HG03575 (cell line): ENCODE measurements around the gene CA7.

ENCODE experiments used
- ATAC-seq: cut with Tn5 transposase; IDR thresholded peaks from one replicate; pipeline ENCODE4 v1.9.1; 2021; ENCODE audit not compliant: unreplicated experiment, insufficient number of reproducible peaks, low FRiP score; ENCODE audit errors: extremely low read depth

The CA7 gene

DNA sequence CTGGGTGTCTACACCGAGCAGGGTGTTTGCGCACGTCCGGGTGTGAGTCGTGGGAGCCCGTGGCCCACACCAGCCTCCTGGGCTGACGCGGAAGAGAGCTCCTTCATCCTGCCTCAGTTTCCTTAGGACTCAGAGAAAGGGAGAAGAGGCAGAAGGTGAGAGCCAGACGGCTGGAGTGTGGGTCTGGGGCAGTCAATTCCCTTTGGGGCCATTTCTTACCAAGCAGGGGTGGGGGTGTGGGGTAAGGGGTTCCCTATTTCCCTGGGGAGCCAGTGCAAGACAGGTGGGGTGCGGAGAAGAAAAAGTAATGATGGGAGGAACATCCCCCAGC is 831 bp downstream of the CA7 start:
- no peak for ATAC-seq

DNA sequence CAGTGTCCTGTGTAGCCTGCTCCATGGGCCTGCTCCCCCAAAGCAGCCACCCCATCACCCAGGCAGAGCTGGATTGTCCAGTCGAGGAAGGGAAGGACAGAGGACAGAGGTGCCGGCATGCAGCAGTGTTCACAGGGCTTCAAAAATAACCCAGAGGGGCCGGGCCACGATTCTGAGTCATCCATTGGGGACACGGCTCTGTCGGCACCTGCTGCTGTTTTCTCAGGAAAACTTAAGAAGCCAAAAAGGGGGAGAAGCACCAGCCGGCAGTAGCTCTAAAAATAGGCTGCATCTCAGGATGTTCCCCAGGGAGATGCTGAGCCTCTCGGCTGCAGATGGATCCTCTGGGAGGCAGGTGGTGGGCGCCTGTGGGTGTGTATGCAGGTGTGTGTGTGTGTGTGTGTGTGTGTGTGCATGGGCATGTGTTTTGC is 1.6 kb downstream of the CA7 start:
- no peak for ATAC-seq

DNA sequence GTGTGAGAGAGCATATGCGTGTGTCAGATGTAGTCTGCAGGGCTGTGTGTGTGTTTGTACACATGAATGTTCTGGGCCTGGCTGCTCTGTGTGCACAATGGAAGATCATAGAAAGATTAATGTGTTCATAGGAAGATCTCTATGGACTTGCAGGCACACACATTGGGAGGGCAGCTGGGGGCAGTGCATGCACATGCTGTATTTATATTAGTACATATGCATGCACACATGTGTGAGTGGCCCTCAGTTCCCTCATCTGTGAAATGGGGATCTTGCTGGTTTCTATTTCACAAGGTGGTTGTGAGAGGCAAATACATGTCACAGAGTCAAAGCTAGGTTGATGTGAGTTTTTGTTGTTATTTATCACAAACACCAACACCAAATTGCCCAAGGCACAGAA is 2.1 kb downstream of the CA7 start:
- no peak for ATAC-seq

DNA sequence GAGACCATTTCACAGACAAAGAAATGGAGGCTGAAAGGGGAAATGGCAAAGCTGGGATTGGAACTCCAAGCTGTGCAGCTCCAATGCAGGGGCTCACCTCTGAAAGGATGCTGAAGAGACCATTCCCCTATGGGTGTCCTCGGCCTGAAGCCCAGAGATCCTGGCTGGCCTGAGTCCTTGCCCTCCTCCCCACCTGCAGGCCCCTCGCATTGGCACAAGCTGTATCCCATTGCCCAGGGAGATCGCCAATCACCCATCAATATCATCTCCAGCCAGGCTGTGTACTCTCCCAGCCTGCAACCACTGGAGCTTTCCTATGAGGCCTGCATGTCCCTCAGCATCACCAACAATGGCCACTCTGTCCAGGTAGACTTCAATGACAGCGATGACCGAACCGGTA is 2.6 kb downstream of the CA7 start:
- no peak for ATAC-seq

DNA sequence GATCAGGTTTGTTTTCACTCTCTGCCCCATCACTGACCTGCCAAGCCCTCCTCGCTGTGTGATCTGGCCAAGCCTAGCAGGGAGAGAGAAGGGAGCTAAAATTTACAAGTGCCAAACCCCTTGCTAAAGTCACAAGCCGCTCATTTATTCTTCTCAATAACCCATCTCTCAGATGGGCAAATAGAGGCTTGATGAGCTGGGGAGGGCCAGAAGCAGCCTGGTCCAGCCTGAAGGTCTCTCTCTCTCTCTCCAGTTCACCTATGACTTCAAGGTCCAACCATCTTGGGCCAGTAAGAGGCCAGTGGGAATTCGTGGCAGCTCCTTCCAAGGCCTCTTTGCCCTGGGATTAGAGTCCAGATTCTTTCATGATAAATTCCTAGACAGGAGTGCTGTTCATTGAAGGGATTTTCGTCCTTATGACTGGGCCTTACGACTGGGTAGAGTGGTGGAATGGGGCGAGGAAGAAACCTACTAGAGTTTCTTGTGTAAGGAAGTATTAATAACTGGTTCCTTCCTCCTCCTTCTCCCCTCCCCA is 3.4 kb downstream of the CA7 start:
- ATAC-seq, result no peak

DNA sequence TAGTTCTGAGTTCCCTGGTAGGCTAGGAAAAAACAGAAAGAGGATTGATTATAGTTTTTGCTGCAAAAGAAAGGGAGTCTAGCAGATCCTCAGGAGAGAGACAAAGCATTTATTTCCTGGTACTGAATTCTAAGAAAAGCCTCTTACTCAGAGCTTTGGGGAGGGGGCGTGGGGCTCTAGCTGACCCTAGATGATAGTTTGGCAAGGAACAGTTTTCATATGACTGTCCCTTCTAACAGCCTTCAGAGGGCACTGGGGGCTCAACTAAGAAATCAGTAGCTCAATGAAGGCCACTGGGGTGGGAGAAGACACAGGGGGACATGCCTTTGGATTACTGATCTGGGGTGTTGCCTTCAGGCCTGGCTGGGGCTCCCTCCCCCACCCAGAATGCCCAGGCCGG is 4.0 kb downstream of the CA7 start:
- no peak for ATAC-seq

DNA sequence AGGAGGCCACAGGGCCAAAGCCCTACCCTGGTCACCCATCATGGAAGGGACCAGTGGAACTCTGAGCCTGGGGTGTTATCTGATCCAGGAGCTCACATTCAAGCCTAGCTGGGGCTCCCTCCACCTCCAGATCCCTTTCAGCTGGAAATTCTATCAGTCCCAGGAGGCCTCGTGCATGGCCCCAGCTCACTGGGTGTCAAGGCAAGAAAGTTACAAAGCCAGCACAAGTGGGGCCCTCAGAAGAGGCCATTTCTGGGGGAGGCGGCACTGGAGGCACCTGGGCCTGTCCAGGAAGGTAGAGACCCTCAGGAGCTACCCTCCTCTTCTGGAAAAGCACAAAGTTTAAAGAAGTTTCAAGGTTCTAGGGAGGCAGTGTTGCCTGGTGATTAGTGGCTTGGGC is 4.8 kb downstream of the CA7 start:
- no peak for ATAC-seq

DNA sequence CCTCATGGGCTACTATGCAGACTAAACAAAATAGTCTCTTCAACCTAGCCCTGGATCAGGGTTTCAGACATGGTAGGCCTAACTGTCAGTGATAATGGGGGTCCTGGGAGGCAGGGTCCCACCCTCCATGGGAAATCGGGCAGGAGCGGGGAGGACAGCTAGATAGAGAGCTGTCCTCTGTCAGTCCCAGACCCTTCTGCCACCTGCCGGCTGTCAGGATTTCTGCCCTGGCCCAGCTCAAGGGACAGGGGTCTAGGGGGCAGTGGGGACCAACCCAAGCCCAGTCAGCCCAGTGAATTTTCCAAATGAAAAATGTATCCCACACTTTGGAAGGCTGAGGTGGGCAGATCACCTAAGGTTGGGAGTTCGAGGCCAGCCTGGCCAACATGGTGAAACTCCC is 5.3 kb downstream of the CA7 start:
- no peak for ATAC-seq

DNA sequence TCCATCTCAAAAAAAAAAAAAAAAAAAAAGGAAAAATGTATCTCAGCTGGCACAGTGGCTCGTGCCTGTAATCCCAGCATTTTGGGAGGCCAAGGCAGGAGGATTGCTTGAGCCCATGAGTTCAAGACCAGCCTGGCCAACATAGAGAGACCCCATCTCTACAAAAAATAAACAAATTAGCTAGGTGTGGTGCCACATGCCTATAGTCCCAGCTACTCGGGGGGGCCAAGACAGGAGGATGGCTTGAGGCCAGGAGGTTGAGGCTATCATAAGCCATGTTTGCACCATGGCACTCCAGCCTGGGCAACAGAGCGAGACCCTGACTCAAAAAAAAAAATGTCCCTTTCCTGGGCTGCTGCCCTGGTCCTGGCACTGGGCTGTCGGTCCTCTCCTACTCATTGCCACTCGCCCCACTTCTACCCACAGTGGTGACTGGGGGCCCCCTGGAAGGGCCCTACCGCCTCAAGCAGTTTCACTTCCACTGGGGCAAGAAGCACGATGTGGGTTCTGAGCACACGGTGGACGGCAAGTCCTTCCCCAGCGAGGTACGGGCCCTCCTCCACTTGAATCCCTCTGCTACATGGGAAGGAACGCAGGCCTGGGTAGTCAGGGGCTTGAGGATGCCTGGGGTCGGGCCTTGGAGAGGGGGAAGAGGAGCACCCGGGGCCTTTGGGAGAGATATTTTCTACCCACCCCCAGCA is 6.1 kb downstream of the CA7 start:
- ATAC-seq, result no peak

DNA sequence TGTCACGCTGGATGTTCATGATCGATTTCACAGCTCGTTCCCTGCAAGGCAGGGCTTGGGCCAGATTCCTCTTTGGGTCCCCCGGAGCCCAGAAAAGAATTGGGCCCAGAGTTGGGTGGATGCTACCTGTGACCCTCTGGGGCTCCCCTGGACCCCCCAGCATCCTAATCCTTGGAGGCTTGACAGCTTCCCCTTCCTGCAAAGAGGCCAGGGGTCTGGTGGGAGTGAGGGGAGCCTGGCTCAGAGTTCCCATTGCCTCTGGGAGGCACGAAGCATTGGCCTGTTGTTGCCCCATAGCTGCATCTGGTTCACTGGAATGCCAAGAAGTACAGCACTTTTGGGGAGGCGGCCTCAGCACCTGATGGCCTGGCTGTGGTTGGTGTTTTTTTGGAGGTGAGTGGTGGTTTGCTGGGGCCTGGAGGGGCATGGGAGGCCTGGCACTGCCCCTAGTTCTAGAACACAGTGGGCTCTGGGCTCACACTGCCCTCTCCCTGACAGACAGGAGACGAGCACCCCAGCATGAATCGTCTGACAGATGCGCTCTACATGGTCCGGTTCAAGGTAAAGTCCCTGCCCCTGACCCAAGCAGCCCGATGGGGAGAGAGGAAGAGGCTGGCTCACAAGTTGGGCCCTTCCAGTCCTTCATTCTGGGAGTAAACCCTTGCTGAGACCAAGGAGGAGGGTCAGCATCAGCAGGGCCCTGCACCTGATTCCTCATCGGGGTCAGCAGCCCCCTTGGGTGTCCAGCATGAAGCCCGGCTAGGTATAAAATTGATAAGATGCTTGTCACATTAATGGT is 7.2 kb downstream of the CA7 start:
- ATAC-seq, result no peak

DNA sequence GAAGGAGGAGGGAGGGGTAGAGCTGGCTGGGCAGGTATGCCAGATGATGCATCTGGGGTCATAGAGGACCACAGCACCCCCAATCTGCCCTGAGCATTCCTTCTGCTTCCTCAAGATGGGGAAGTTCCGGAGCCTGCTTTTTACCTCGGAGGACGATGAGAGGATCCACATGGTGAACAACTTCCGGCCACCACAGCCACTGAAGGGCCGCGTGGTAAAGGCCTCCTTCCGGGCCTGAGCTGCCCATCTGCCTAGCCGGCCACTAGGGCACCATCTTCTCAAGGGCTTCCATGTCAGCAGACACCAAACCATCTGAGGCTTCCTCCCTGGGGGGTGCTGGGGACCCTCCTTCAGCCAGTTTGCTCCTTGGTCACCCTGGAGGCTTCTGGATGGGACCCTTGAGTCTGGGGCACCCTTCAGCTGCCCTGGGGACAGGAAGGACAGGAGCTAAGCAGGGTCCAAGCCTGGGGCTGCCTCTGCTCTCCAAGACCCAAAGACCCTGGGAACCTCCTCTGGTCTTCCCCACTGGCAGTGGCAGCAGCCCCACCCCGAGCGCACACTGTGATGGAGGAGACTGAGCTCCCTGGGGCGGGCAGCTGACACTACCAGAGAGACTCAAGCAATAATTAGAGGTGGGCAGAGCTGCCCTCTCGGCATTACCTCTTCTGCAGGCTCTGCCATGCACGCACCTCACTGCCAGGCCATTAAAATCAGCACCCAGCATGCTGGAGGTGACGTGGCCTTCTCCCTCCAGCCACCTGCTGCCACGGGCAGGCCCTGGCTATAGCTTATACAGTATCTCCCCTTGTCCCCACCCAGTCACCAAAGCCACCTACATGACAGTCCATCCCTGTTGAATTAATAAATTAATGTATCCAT is 9.3 kb downstream of the CA7 start:
- ATAC-seq, result no peak

DNA sequence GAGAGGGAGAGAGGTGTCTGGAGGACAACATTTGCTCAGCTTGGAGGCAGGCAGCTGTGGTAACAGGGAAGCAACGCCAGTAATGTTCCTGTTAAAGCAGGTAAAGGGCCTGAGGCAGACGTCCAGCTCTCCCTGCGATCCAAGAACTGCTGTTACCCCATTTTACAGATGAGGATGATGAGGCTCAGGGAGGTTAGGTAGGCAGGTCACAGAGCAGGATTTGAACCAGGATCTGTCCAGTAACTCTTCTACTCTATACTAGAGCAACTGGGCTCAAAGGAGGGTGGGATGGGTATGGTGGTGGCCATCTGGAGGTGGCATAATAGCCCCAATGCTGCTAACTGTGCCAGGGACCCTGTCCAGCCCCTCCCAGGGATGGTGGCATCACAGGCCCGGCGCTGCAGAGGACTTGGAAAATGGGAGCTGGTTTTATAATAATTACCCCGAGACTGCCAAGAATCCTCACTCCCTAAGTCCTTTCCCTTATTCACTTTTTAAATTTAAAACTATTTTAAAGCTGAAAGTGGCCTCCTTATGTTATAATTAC is 12.0 kb downstream of the CA7 start:
- ATAC-seq, result no peak

DNA sequence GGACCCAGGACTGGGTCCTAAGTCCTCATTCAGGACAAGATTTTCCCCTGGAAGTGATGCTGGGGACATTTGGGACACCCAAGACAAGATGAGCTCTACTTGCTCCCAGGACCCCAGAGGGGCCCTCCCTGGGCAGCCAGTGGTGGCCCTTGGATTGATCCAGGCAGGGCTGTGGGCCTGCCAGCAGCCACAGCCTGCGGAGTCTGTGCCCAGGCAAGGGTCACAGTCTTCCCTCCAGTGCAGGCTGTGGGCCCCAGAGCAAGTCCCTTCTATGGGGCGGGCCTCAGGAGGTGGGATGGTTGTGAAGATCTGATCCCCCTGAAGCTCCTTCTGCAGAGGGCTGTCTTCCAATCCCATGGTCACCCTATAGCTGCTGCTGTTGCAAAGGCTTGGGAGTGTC is 12.6 kb downstream of the CA7 start:
- ATAC-seq, result no peak

DNA sequence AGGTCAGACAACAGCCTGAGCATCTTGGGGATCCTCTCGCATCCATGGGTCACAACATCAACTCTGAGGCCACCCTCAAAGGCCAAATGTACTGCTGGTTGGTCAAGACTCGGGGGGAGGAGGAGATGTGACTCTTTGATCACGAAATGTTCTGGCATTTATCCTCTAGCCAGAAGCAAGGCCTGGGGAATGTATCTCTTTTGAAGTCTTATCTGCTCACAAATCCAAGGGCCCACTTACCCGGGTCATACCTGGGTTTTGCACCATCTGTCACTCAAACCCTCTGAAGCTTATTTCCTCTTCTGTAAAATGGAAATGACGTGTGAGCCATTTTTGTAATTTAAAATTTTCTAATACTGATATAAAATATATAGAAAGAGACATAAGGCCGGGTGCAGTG is 13.2 kb downstream of the CA7 start:
- ATAC-seq, result no peak

DNA sequence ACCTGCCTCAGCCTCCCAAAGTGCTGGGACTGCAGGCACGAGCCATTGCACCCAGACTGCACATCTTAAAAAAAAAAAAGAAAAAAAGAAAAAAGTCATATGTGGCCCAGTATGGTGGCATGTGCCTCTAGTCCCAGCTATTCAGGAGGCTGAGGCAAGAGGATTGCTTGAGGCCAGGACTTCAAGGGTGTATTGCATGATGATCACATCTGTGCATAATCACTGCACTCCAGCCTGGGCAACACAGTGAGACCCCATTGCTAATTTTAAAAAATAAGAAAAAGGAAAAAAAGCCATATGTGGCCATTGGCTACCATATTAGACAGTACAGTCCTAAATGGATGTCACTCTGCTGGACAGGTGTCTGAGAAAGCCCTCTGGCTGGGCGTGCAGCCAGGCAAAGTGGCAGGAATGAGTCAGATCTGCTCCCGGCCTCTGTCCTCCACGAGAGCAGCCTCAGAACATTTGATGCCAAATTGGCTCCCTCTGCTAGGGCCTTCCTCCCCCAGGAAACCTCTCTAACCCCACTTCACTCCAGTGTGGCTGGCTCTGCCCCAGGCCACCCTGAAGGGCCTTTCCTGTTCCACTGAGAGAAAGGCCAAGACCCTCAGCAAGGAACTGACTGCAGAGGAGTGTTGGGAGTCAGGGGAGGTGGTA is 14.7 kb downstream of the CA7 start:
- no peak for ATAC-seq

DNA sequence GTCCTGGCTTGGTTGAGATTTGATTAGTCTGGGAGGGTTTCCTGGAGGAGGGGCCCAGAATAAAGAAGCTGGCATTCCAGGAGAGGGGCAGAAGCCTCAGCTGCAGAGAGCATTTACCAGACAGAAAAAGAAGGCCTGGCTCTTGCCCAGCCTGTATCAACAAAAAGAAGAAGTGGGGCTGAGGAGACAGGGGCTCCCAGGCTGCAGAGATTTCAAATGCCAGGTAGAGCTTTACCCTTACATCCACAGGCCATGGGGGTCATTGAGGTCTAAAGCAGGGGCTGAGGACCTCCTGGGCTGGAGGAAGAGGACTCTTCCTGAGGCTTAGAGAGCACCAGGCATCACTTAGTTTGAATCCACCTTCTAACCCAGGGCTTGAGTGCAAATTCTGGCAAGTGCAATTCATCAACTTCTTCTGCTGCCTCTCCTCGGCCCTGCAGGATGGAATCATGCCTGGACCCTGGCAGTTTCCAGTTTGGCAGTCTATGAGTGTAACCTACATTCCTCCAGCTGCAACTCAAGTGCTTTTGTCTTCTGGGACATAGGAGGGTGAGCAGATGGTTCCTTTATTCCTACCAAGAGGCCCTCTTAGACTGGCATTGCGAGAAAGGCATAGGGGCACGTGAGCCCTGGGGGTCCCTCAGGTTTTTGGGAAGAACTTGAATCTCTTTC is 15.3 kb downstream of the CA7 start:
- ATAC-seq, result no peak

DNA sequence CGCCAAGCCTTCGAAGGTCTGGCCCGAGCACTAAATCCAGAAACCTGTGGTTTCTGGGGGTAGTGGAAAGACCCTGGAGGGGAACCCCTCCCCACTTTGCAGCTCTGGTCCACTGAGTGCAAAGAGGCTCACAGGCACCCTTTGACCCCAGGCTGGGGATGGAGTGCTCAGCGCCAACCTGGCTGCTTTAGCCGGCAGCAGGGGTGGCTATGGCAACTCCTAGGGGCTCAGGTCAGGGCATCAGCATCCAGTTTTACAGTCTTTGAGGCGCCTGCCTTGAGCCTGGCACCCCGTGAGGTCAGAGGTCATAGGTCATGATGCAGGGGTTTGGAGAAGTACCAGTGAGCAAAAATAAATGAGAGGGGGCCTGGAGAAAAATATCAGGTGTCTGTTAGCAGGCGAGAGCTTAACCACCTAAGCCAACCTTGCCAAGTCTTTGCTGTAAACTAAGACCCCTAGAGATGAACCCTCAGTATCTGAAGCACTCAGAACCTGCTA is 17.9 kb downstream of the CA7 start:
- no peak for ATAC-seq

DNA sequence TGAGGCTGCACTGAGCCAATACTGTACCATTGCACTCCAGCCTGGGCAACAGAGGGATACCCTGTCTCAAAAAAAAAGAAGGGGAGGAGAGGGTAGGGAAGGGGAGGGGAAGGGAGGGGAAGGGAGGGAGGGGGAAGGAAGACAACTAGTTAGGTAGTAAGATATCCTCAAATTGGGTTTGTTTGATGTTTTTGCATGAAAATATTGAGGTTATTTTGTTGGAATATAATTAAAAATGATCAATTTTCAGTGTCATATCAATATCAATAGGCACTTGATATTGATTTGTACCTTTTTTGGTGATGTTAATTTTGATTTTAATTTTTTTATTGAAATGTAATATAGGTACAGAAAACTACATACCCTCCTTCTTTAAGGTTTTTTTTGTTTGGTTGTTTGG is 19.5 kb downstream of the CA7 start:
- no peak for ATAC-seq
